HG02981 (cell line): ENCODE measurements around the gene FASN.

Experiments used
- ATAC-seq: cut with Tn5 transposase; IDR thresholded peaks from one replicate; pipeline ENCODE4 v1.9.1; 2021; ENCODE audit warnings: mild to moderate bottlenecking, moderate library complexity; ENCODE audit not compliant: unreplicated experiment

FASN gene

GRCh38 chr17:82089723-82090548 is 8.1 kb downstream of the FASN start:
- ATAC-seq: no peak

- no peak for ATAC-seq
Measured at GRCh38 chr17:82088838-82089722, 9.0 kb downstream of the FASN start.

- no peak for ATAC-seq
Measured at GRCh38 chr17:82087961-82088837, 9.8 kb downstream of the FASN start.

GRCh38 chr17:82086941-82087906 is 10.8 kb downstream of the FASN start:
- ATAC-seq: no peak

- ATAC-seq: no peak
Measured at GRCh38 chr17:82085931-82086764, 11.9 kb downstream of the FASN start.

- no peak for ATAC-seq
Measured at GRCh38 chr17:82085031-82085861, 12.8 kb downstream of the FASN start.

- ATAC-seq: no peak
Measured at GRCh38 chr17:82084373-82085030, 13.5 kb downstream of the FASN start.

GRCh38 chr17:82083533-82084359 is 14.3 kb downstream of the FASN start:
- no peak for ATAC-seq

- no peak for ATAC-seq
Measured at GRCh38 chr17:82083009-82083408, 15.0 kb downstream of the FASN start.

- ATAC-seq: no peak
Measured at GRCh38 chr17:82082456-82082855, 15.6 kb downstream of the FASN start.

GRCh38 chr17:82081966-82082365 is 16.1 kb downstream of the FASN start:
- ATAC-seq: no peak

- no peak for ATAC-seq
Measured at GRCh38 chr17:82081546-82081945, 16.5 kb downstream of the FASN start.

- no peak for ATAC-seq
Measured at GRCh38 chr17:82080789-82081464, 17.1 kb downstream of the FASN start.

- no peak for ATAC-seq
Measured at GRCh38 chr17:82080048-82080788, 17.8 kb downstream of the FASN start.

GRCh38 chr17:82079001-82079677 is 18.9 kb downstream of the FASN start:
- ATAC-seq: no peak
